Endodermal cell (in vitro differentiated cells): Measurements from ENCODE around the gene CAPN13. TPM values are rescaled to one million over a fixed set of nuclear protein-coding genes. Genes with fewer than 3 reads are reported as not detected.

Experiments
- DNase-seq: peaks from one replicate; pipeline ENCODE4 v3.0.0-alpha.2; 2017
- H3K27ac ChIP-seq: 2 replicates; pipeline ENCODE4 v1.5.1; 2013; ENCODE audit warnings: mild to moderate bottlenecking, low read depth, low read length, moderate library complexity
- H3K27me3 ChIP-seq: 2 replicates; pipeline ENCODE4 v1.6.1; 2013; ENCODE audit warnings: mild to moderate bottlenecking, low read length, moderate library complexity; ENCODE audit not compliant: insufficient read depth, control insufficient read depth, poor library complexity, severe bottlenecking
- H3K36me3 ChIP-seq: 2 replicates; pipeline ENCODE4 v1.7.0; 2013; ENCODE audit warnings: mild to moderate bottlenecking, low read length, moderate library complexity; ENCODE audit not compliant: control insufficient read depth, insufficient read depth
- H3K4me1 ChIP-seq: one replicate; pipeline ENCODE4 v1.7.0; 2013; ENCODE audit warnings: low read length; ENCODE audit not compliant: control insufficient read depth, insufficient read depth
- H3K4me3 ChIP-seq: 2 replicates; pipeline ENCODE4 v1.5.1; 2013; ENCODE audit warnings: mild to moderate bottlenecking, low read length, moderate library complexity
- H3K9ac ChIP-seq: 2 replicates; pipeline ENCODE4 v1.6.1; 2013; ENCODE audit warnings: mild to moderate bottlenecking, low read length, moderate library complexity; ENCODE audit not compliant: poor library complexity, severe bottlenecking; ENCODE audit errors: extremely low read depth
- H3K9me3 ChIP-seq: 2 replicates; pipeline ENCODE4 v1.6.1; 2013; ENCODE audit warnings: mild to moderate bottlenecking, low read length, moderate library complexity; ENCODE audit not compliant: control insufficient read depth
- H3K27ac Mint-ChIP-seq: 2 replicates; pipeline ENCODE4 v1.8.0; 2020; ENCODE audit warnings: mixed read lengths
- H3K27me3 Mint-ChIP-seq: 2 replicates; pipeline ENCODE4 v1.8.0; 2021; ENCODE audit warnings: mild to moderate bottlenecking, mixed read lengths; ENCODE audit not compliant: insufficient read depth
- H3K36me3 Mint-ChIP-seq: 2 replicates; pipeline ENCODE4 v1.8.0; 2020; ENCODE audit warnings: low read depth, mixed read lengths
- H3K4me1 Mint-ChIP-seq: 2 replicates; pipeline ENCODE4 v1.8.0; 2020; ENCODE audit warnings: mixed read lengths
- H3K4me3 Mint-ChIP-seq: 2 replicates; pipeline ENCODE4 v1.8.0; 2020; ENCODE audit warnings: mild to moderate bottlenecking, moderate library complexity, mixed read lengths
- H3K9me3 Mint-ChIP-seq: 2 replicates; pipeline ENCODE4 v1.8.0; 2020; ENCODE audit warnings: mild to moderate bottlenecking, mixed read lengths
- CTCF ChIP-seq: fragments of 200-600 bp; sonication (generic); conservative IDR thresholded peaks from 2 replicates; pipeline ENCODE4 v1.5.0; 2021; ENCODE audit warnings: antibody characterized with exemption, mild to moderate bottlenecking
- WGBS, 2 experiments: methylation state at CpG; one replicate each; pipeline versions ENCODE4 v1.1.5 to v1.1.7; 2013; ENCODE audit warnings: missing lambda C conversion rate in 2 of 2, mixed read lengths in 1 of 2; ENCODE audit not compliant: insufficient coverage in 1 of 2, insufficient read length in 1 of 2; 5-methylcytosine and 5-hydroxymethylcytosine counted together
- long read RNA-seq, 4 experiments: library from polyadenylated mRNA in 2 of 4; library from RNA in 1 of 4; library from capped mRNA in 1 of 4; stranded (forward) in 3 of 4; unstranded in 1 of 4; transcript quantifications; one replicate each; pipeline ENCODE4 v2.0.0, GENCODE V29; 2020 to 2021; ENCODE audit warnings: inconsistent platforms in 1 of 4
- polyA plus RNA-seq, 2 experiments: library from polyadenylated mRNA; stranded (reverse); fragments of 50-300 nt; gene quantifications; one replicate each; pipeline ENCODE4 v1.2.3, GENCODE V29; 2013
- total RNA-seq, 2 donors: library from RNA; stranded (reverse); fragmentation: NEBNext Ultra II Directional in 1 of 2; extraction: Animal tissue kit (Norgen Biotek cat#: 25700) in 1 of 2; gene quantifications; 2 replicates in 1 of 2; 3 replicates in 1 of 2; pipeline ENCODE4 v1.2.1, GENCODE V29; 2021

Gene CAPN13
- 10 to 100 TPM; 29.5 to 38.6 TPM for total RNA-seq
- 1.1 TPM for polyA plus RNA-seq (2013, experiment 1 of 2)
- polyA plus RNA-seq (2013, experiment 2 of 2), result 1.7 TPM
- long read RNA-seq, experiment 1, partial matches to known transcripts, result 0 of 4 reads
- long read RNA-seq, experiment 1, other reads (novel, unspliced or antisense), result 4 of 4 reads
- long read RNA-seq, experiment 2, partial matches to known transcripts, result 6 of 16 reads
- long read RNA-seq, experiment 2, other reads (novel, unspliced or antisense), result 10 of 16 reads
- long read RNA-seq, experiment 3, partial matches to known transcripts, result 23 of 33 reads
- long read RNA-seq, experiment 3, other reads (novel, unspliced or antisense), result 10 of 33 reads
- long read RNA-seq, experiment 4, partial matches to known transcripts, result 1 of 6 reads
- long read RNA-seq, experiment 4, other reads (novel, unspliced or antisense), result 5 of 6 reads

GRCh38 chr2:30807249-30807648 is at the start of gene CAPN13:
TSS of gene CAPN13 (minus strand) at chr2:30807446. CDS start at chr2:30787325, 20,121 bp downstream.
- Histone ChIP-seq H3K9ac (no peak within 1 kb of the TSS), H3K4me1 (peaks cover 15% of the 10 kb centered on the region), H3K27me3 (no peaks in the 10 kb centered on the region), H3K4me3 (peak within 1 kb of the TSS; percentile 54), H3K9me3 (no peaks in the 10 kb centered on the region), H3K36me3 (no peaks in the 10 kb centered on the region), H3K27ac (no peak within 1 kb of the TSS)
- Mint-ChIP-seq H3K4me1 (peaks cover 51% of the 10 kb centered on the region), H3K9me3 (no peaks in the 10 kb centered on the region), H3K27me3 (no peaks in the 10 kb centered on the region), H3K4me3 (peak within 1 kb of the TSS; percentile 57), H3K27ac (peak within 1 kb of the TSS; percentile 97), H3K36me3 (peaks cover 17% of the 10 kb centered on the region)
- TF ChIP-seq CTCF, result peak; percentile 62
- 53 to 54% methylated on average over 3 to 6 of the region's 6 CpGs for WGBS, 2 experiments
- peak; percentile 91 for DNase-seq

- H3K27me3 ChIP-seq, result peaks cover 7% of the 10 kb centered on the region
- Mint-ChIP-seq H3K9me3 (peaks cover 2% of the 10 kb centered on the region), H3K36me3 (no peaks in the 10 kb centered on the region), H3K27ac (no peak overlapping the region), H3K4me3 (no peak overlapping the region), H3K4me1 (no peaks in the 10 kb centered on the region), H3K27me3 (peaks cover 14% of the 10 kb centered on the region)
- H3K9ac ChIP-seq, result no peak overlapping the region
- DNase-seq, result no peak
- H3K36me3 ChIP-seq, result no peaks in the 10 kb centered on the region
- TF ChIP-seq CTCF, result no peak
- H3K9me3 ChIP-seq, result no peaks in the 10 kb centered on the region
- no peaks in the 10 kb centered on the region for H3K4me1 ChIP-seq
- no peak overlapping the region for H3K27ac ChIP-seq
- H3K4me3 ChIP-seq, result no peak overlapping the region
Observed at GRCh38 chr2:30847841-30848240, 40.6 kb upstream of the CAPN13 start.

- Histone ChIP-seq H3K4me1 (no peaks in the 10 kb centered on the region), H3K36me3 (no peaks in the 10 kb centered on the region), H3K27ac (no peak overlapping the region), H3K9me3 (no peaks in the 10 kb centered on the region), H3K4me3 (no peak overlapping the region), H3K9ac (no peak overlapping the region), H3K27me3 (peaks cover 7% of the 10 kb centered on the region)
- WGBS, 2 experiments, result 29% methylated on average over 1 of the region's 1 CpG; no CpG with 5 or more reads in 1 of the 2 experiments
- H3K4me3 Mint-ChIP-seq, result no peak overlapping the region
- no peak for DNase-seq
- no peak for TF ChIP-seq CTCF
- no peaks in the 10 kb centered on the region for H3K9me3 Mint-ChIP-seq
- H3K27ac Mint-ChIP-seq, result no peak overlapping the region
- no peaks in the 10 kb centered on the region for H3K4me1 Mint-ChIP-seq
- H3K36me3 Mint-ChIP-seq, result no peaks in the 10 kb centered on the region
- peaks cover 12% of the 10 kb centered on the region for H3K27me3 Mint-ChIP-seq
Observed at GRCh38 chr2:30847329-30847728, 40.1 kb upstream of the CAPN13 start.
